Inferior parietal cortex (tissue), 1 donor: ENCODE data around the gene MYO18B.

Experiments
- DNase-seq: peaks from one replicate; pipeline ENCODE4 v3.0.0-alpha.2; 2016; ENCODE audit errors: extremely low spot score

The MYO18B gene

GRCh38 chr22:25824828-25825423 is 82.9 kb downstream of the MYO18B start:
- no peak for DNase-seq

- peak; percentile 37 for DNase-seq
Measured at GRCh38 chr22:25827415-25827814, 85.4 kb downstream of the MYO18B start.

GRCh38 chr22:25828422-25828821 is 86.4 kb downstream of the MYO18B start:
- DNase-seq = no peak

GRCh38 chr22:25829237-25829636 is 87.2 kb downstream of the MYO18B start:
- DNase-seq = no peak

- DNase-seq = no peak
Measured at GRCh38 chr22:25829808-25830777, 88.1 kb downstream of the MYO18B start.

GRCh38 chr22:25833091-25833490 is 91.1 kb downstream of the MYO18B start:
- no peak for DNase-seq

GRCh38 chr22:25833676-25834075 is 91.7 kb downstream of the MYO18B start:
- no peak for DNase-seq

GRCh38 chr22:25834490-25834889 is 92.5 kb downstream of the MYO18B start:
- DNase-seq = no peak

GRCh38 chr22:25835348-25835747 is 93.4 kb downstream of the MYO18B start:
- no peak for DNase-seq

- DNase-seq = no peak
Measured at GRCh38 chr22:25837288-25837900, 95.4 kb downstream of the MYO18B start.

GRCh38 chr22:25838960-25839741 is 97.2 kb downstream of the MYO18B start:
- DNase-seq = no peak

- no peak for DNase-seq
Measured at GRCh38 chr22:25839755-25840154, 97.8 kb downstream of the MYO18B start.

GRCh38 chr22:25840167-25840566 is 98.2 kb downstream of the MYO18B start:
- DNase-seq = no peak

- DNase-seq = no peak
Measured at GRCh38 chr22:25840891-25841290, 98.9 kb downstream of the MYO18B start.

- DNase-seq = no peak
Measured at GRCh38 chr22:25841775-25842174, 99.8 kb downstream of the MYO18B start.

GRCh38 chr22:25843660-25844405 is 101.8 kb downstream of the MYO18B start:
- DNase-seq = no peak

GRCh38 chr22:25844601-25845000 is 102.6 kb downstream of the MYO18B start:
- DNase-seq = no peak

GRCh38 chr22:25845985-25846745 is 104.2 kb downstream of the MYO18B start:
- no peak for DNase-seq

GRCh38 chr22:25847451-25847850 is 105.5 kb downstream of the MYO18B start:
- no peak for DNase-seq

- no peak for DNase-seq
Measured at GRCh38 chr22:25848954-25849353, 107.0 kb downstream of the MYO18B start.
